RPMI8226 (cell line): Measurements from ENCODE around the gene OPTC.
"Not testable (repeated sequence)": the region's sequence is repeated elsewhere in the genome, so short reads cannot be mapped to it uniquely, and the experiment has no call there.

Experiments
- DNase-seq: peaks from one replicate; pipeline ENCODE4 v3.0.0-alpha.2; 2015

OPTC gene

GRCh38 chr1:203493901-203494300 is at the start of gene OPTC:
TSS of gene OPTC (plus strand) at chr1:203494153. CDS start at chr1:203496006, 1,853 bp downstream.
- no peak for DNase-seq

- no peak for DNase-seq
Measured at GRCh38 chr1:203444171-203444576, 49.8 kb upstream of the OPTC start.

GRCh38 chr1:203447151-203447550 is 46.8 kb upstream of the OPTC start:
- no peak for DNase-seq

- not testable (repeated sequence) for DNase-seq
Measured at GRCh38 chr1:203447598-203447997, 46.4 kb upstream of the OPTC start.

- no peak for DNase-seq
Measured at GRCh38 chr1:203448521-203449061, 45.4 kb upstream of the OPTC start.

- no peak for DNase-seq
Measured at GRCh38 chr1:203450001-203450400, 44.0 kb upstream of the OPTC start.

- DNase-seq: no peak
Measured at GRCh38 chr1:203450479-203451149, 43.3 kb upstream of the OPTC start.

GRCh38 chr1:203451836-203452784 is 41.8 kb upstream of the OPTC start:
- no peak for DNase-seq

- DNase-seq: no peak
Measured at GRCh38 chr1:203453016-203453415, 40.9 kb upstream of the OPTC start.

GRCh38 chr1:203453616-203454015 is 40.3 kb upstream of the OPTC start:
- no peak for DNase-seq

- no peak for DNase-seq
Measured at GRCh38 chr1:203454986-203455471, 38.9 kb upstream of the OPTC start.

- no peak for DNase-seq
Measured at GRCh38 chr1:203455706-203456105, 38.2 kb upstream of the OPTC start.

GRCh38 chr1:203456577-203456976 is 37.4 kb upstream of the OPTC start:
- no peak for DNase-seq

- DNase-seq: no peak
Measured at GRCh38 chr1:203458078-203458477, 35.9 kb upstream of the OPTC start.

- no peak for DNase-seq
Measured at GRCh38 chr1:203459671-203460201, 34.2 kb upstream of the OPTC start.

GRCh38 chr1:203461717-203462116 is 32.2 kb upstream of the OPTC start:
- DNase-seq: peak; percentile 15

GRCh38 chr1:203462143-203462542 is 31.8 kb upstream of the OPTC start:
- DNase-seq: no peak

- no peak for DNase-seq
Measured at GRCh38 chr1:203462878-203463277, 31.1 kb upstream of the OPTC start.

GRCh38 chr1:203463469-203464062 is 30.4 kb upstream of the OPTC start:
- no peak for DNase-seq

- no peak for DNase-seq
Measured at GRCh38 chr1:203464226-203464625, 29.7 kb upstream of the OPTC start.

- DNase-seq: no peak
Measured at GRCh38 chr1:203464743-203465142, 29.2 kb upstream of the OPTC start.

GRCh38 chr1:203465146-203465798 is 28.7 kb upstream of the OPTC start:
- DNase-seq: no peak
